SK-N-SH (cell line): Measurements from ENCODE around the gene GGT5. TPM values are rescaled to one million over a fixed set of nuclear protein-coding genes. Genes with fewer than 3 reads are reported as not detected.

Source experiments
- CTCF ChIA-PET: fragments of 300-600, 350-600 bp; formaldehyde crosslinking; extraction: SDS; loops from one replicate; lab custom pipeline; 2021; lab: Yijun Ruan, JAX
- POLR2A ChIA-PET: fragments of 350-600 bp; sonication (Branson Sonifier 250); formaldehyde crosslinking; extraction: SDS; loops from one replicate; lab custom pipeline; 2020; ENCODE audit warnings: antibody characterized with exemption, inconsistent platforms; lab: Yijun Ruan, JAX
- DNase-seq: peaks from one replicate; pipeline ENCODE4 v3.0.0; 2012
- H2AFZ ChIP-seq: fragments of 200-600 bp; sonication (generic); 2 replicates; pipeline ENCODE4 v1.8.1; 2016; ENCODE audit warnings: antibody characterized with exemption, mild to moderate bottlenecking, low read depth
- H3F3A ChIP-seq: fragments of 200-600 bp; sonication (generic); replicated peaks from 2 replicates; pipeline ENCODE3; 2016; ENCODE audit warnings: antibody characterized with exemption, mild to moderate bottlenecking; ENCODE audit not compliant: insufficient read depth
- H3K27ac ChIP-seq, 2 experiments: fragments of 200-500 bp in 1 of 2; fragments of 200-600 bp in 1 of 2; sonication (Bioruptor generic) in 1 of 2; sonication (generic), shearing (Covaris generic) in 1 of 2; 2 replicates each; pipeline versions ENCODE4 v1.5.1 to v1.6.1; 2014 to 2016; ENCODE audit warnings: low read depth in 2 of 2, inconsistent platforms in 1 of 2, low read length in 1 of 2, mild to moderate bottlenecking in 1 of 2, mixed read lengths in 1 of 2
- H3K27me3 ChIP-seq: fragments of 200-600 bp; sonication (generic), shearing (Covaris generic); 2 replicates; pipeline ENCODE4 v1.6.1; 2016; ENCODE audit warnings: mixed run types; ENCODE audit not compliant: insufficient read depth
- H3K36me3 ChIP-seq, 2 experiments: fragments of 200-500 bp in 1 of 2; fragments of 200-600 bp in 1 of 2; sonication (Bioruptor generic) in 1 of 2; sonication (generic) in 1 of 2; replicated peaks in 1 of 2; 2 replicates each; pipeline versions ENCODE3 to v1.5.1; 2014 to 2016; ENCODE audit warnings: low read length in 1 of 2, mild to moderate bottlenecking in 1 of 2; ENCODE audit not compliant: insufficient read depth in 2 of 2, control insufficient read depth in 1 of 2
- H3K4me1 ChIP-seq, 2 experiments: fragments of 200-500 bp in 1 of 2; fragments of 200-600 bp in 1 of 2; sonication (Bioruptor generic) in 1 of 2; sonication (generic), shearing (Covaris generic) in 1 of 2; 2 replicates each; pipeline versions ENCODE4 v1.5.1 to v1.6.1; 2014 to 2016; ENCODE audit warnings: low read depth in 1 of 2, low read length in 1 of 2, mixed run types in 1 of 2; ENCODE audit not compliant: insufficient read depth in 2 of 2, control insufficient read depth in 1 of 2
- H3K4me2 ChIP-seq: fragments of 200-600 bp; sonication (generic), shearing (Covaris generic); 2 replicates; pipeline ENCODE4 v1.6.1; 2017; ENCODE audit warnings: mixed run types
- H3K4me3 ChIP-seq, 2 experiments: fragments of 200-500 bp in 1 of 2; fragments of 200-600 bp in 1 of 2; sonication (Bioruptor generic) in 1 of 2; sonication (generic), shearing (Covaris generic) in 1 of 2; 2 replicates each; pipeline versions ENCODE4 v1.5.1 to v1.8.1; 2014 to 2016; ENCODE audit warnings: low read depth in 2 of 2, inconsistent platforms in 1 of 2, low read length in 1 of 2, mild to moderate bottlenecking in 1 of 2, mixed read lengths in 1 of 2, moderate library complexity in 1 of 2
- H3K79me2 ChIP-seq: fragments of 200-600 bp; sonication (generic); 2 replicates; pipeline ENCODE4 v1.8.1; 2017; ENCODE audit warnings: mild to moderate bottlenecking; ENCODE audit not compliant: insufficient read depth
- H3K9ac ChIP-seq: fragments of 200-600 bp; sonication (generic); 2 replicates; pipeline ENCODE4 v1.6.1; 2017; ENCODE audit warnings: mixed run types
- H3K9me2 ChIP-seq: fragments of 200-600 bp; sonication (generic); 2 replicates; pipeline ENCODE4 v1.6.1; 2017; ENCODE audit warnings: mixed run types
- H3K9me3 ChIP-seq: fragments of 200-600 bp; sonication (generic); 2 replicates; pipeline ENCODE4 v1.6.1; 2017; ENCODE audit warnings: mixed run types, mild to moderate bottlenecking, moderate library complexity
- H4K20me1 ChIP-seq: fragments of 200-600 bp; sonication (generic); 2 replicates; pipeline ENCODE4 v1.6.1; 2017; ENCODE audit warnings: mild to moderate bottlenecking, mixed run types; ENCODE audit not compliant: insufficient read depth
- CHD2 ChIP-seq: fragments of 150-350 bp; IDR thresholded peaks from 2 replicates; pipeline ENCODE4 v1.6.1; 2018; ENCODE audit warnings: low read length; ENCODE audit not compliant: partially characterized antibody
- ELF1 ChIP-seq: IDR thresholded peaks from 2 replicates; pipeline ENCODE4 v1.4.0; 2012
- EZH2phosphoT487 ChIP-seq: fragments of 200-600 bp; sonication (generic); IDR thresholded peaks from 2 replicates; pipeline ENCODE4 v1.6.1; 2017; ENCODE audit warnings: low read depth, mixed run types, mild to moderate bottlenecking, antibody characterized with exemption, moderate library complexity, borderline replicate concordance
- FOSL2 ChIP-seq: IDR thresholded peaks from 2 replicates; pipeline ENCODE4 v1.4.0; 2012; ENCODE audit warnings: low read depth, mild to moderate bottlenecking, moderate library complexity, borderline replicate concordance
- FOXJ3 ChIP-seq: sonication (generic); formaldehyde crosslinking; IDR thresholded peaks from 2 replicates; pipeline ENCODE4 v1.5.1; 2020; ENCODE audit warnings: mild to moderate bottlenecking, missing genetic modification reagents
- FOXM1 ChIP-seq: IDR thresholded peaks from 2 replicates; pipeline ENCODE4 v1.4.0; 2012; ENCODE audit warnings: low read depth, mild to moderate bottlenecking
- GATA2 ChIP-seq: sonication (generic); formaldehyde crosslinking; IDR thresholded peaks from 2 replicates; pipeline ENCODE4 v1.5.0; 2020; ENCODE audit warnings: mild to moderate bottlenecking, missing genetic modification reagents
- IRF3 ChIP-seq: fragments of 150-350 bp; IDR thresholded peaks from 2 replicates; pipeline ENCODE4 v1.6.1; 2016; ENCODE audit warnings: mild to moderate bottlenecking, low read depth, low read length
- MAX ChIP-seq: IDR thresholded peaks from 2 replicates; pipeline ENCODE4 v1.4.0; 2012; ENCODE audit warnings: low read depth
- MEF2A ChIP-seq: IDR thresholded peaks from 2 replicates; pipeline ENCODE4 v1.4.0; 2012; ENCODE audit warnings: low read depth, borderline replicate concordance
- MXI1 ChIP-seq: IDR thresholded peaks from 2 replicates; pipeline ENCODE4 v1.6.1; 2012; ENCODE audit warnings: mild to moderate bottlenecking, low read depth, low read length, improper control_type of control experiment
- NFIC ChIP-seq: IDR thresholded peaks from 2 replicates; pipeline ENCODE4 v1.4.0; 2012; ENCODE audit warnings: borderline replicate concordance
- NRF1 ChIP-seq: IDR thresholded peaks from 2 replicates; pipeline ENCODE4 v1.6.1; 2012; ENCODE audit warnings: low read depth, mild to moderate bottlenecking, low read length
- PBX3 ChIP-seq: IDR thresholded peaks from 2 replicates; pipeline ENCODE4; 2012
- POLR2AphosphoS5 ChIP-seq: IDR thresholded peaks from 2 replicates; pipeline ENCODE4 v1.6.1; 2012; ENCODE audit warnings: low read depth, low read length
- REST ChIP-seq: IDR thresholded peaks from 2 replicates; pipeline ENCODE4 v1.6.1; 2012; ENCODE audit warnings: mild to moderate bottlenecking, low read depth, low read length, moderate library complexity
- RFX5 ChIP-seq: IDR thresholded peaks from 2 replicates; pipeline ENCODE4 v1.6.1; 2012; ENCODE audit warnings: mild to moderate bottlenecking, improper control_type of control experiment, low read length
- RXRA ChIP-seq: IDR thresholded peaks from 2 replicates; pipeline ENCODE4 v1.4.0; 2012; ENCODE audit warnings: low read depth, mild to moderate bottlenecking, borderline replicate concordance
- SIN3A ChIP-seq: IDR thresholded peaks from 2 replicates; pipeline ENCODE4 v1.6.1; 2012; ENCODE audit warnings: low read depth, mild to moderate bottlenecking, low read length, moderate library complexity, borderline replicate concordance
- TAF1 ChIP-seq: IDR thresholded peaks from 2 replicates; pipeline ENCODE4 v1.6.1; 2012; ENCODE audit warnings: low read depth, mild to moderate bottlenecking, low read length, moderate library complexity, borderline replicate concordance
- USF2 ChIP-seq: fragments of 150-350 bp; IDR thresholded peaks from 2 replicates; pipeline ENCODE4 v1.6.1; 2017; ENCODE audit warnings: antibody characterized with exemption, low read length, low read depth, borderline replicate concordance
- WGBS: methylation state at CpG from one replicate; pipeline ENCODE4 v1.1.6; 2017; ENCODE audit warnings: low lambda C conversion rate; 5-methylcytosine and 5-hydroxymethylcytosine counted together
- polyA plus RNA-seq, 3 experiments: library from polyadenylated mRNA; depleted of rRNA; stranded (reverse); fragments of >200 nt; gene quantifications; 2 replicates each; pipeline ENCODE4 v1.2.3, GENCODE V29; 2012
- TF ChIP-seq, protein P1 (sequence below): IDR thresholded peaks from 2 replicates; pipeline ENCODE4 v1.4.0; 2012; ENCODE audit warnings: low read depth, borderline replicate concordance

Gene GGT5
- polyA plus RNA-seq, 1 of the 3 experiments (the other 2 are of a cell fraction): 4.6 TPM

GRCh38 chr22:24201681-24202614 lies 42.9 kb downstream of the GGT5 start:
- H2AFZ ChIP-seq: no peak overlapping the region
- no peaks in the 10 kb centered on the region for H3K27me3 ChIP-seq
- H3K9me2 ChIP-seq: no peaks in the 10 kb centered on the region
- H3K4me1 ChIP-seq: peaks cover 3 to 13% of the 10 kb centered on the region in 2 experiments; a peak in 3 of 4 replicates
- no peak overlapping the region for H3K4me3 ChIP-seq
- no peaks in the 10 kb centered on the region for H3K79me2 ChIP-seq
- H4K20me1 ChIP-seq: no peaks in the 10 kb centered on the region
- no peak overlapping the region for H3K4me2 ChIP-seq
- CTCF ChIA-PET: interaction anchor here (1.1 to 1.6 kb wide), 2 partner anchors 10 to 12 kb away, joined by 3 to 11 read pairs; no protein-coding TSS in a partner anchor
- H3K36me3 ChIP-seq: no peaks in the 10 kb centered on the region
- H3K9ac ChIP-seq: no peak overlapping the region
- 77% methylated on average over 26 of the region's 26 CpGs for WGBS
- POLR2A ChIA-PET: no interaction called here
- no peak overlapping the region for H3K27ac ChIP-seq
- DNase-seq: no peak
- H3K9me3 ChIP-seq: no peaks in the 10 kb centered on the region
- H3F3A ChIP-seq: peaks cover 25% of the 10 kb centered on the region
- TF ChIP-seq MAX (no peak), FOXM1 (no peak), CHD2 (no peak), REST (no peak), RXRA (no peak), MXI1 (no peak), ELF1 (no peak), TAF1 (no peak), MEF2A (no peak), USF2 (no peak), GATA2 (no peak), POLR2AphosphoS5 (no peak), NRF1 (no peak), SIN3A (no peak), FOSL2 (peak; percentile 51; the same call in 1 of the 2 replicates), RFX5 (no peak), PBX3 (peak; percentile 67), FOXJ3 (CRISPR knock-in tag) (no peak), EZH2phosphoT487 (no peak), IRF3 (no peak), NFIC (0 out of 2 replicates have a peak, but pooled peaks have one; percentile 27)
- TF ChIP-seq, protein P1, sequence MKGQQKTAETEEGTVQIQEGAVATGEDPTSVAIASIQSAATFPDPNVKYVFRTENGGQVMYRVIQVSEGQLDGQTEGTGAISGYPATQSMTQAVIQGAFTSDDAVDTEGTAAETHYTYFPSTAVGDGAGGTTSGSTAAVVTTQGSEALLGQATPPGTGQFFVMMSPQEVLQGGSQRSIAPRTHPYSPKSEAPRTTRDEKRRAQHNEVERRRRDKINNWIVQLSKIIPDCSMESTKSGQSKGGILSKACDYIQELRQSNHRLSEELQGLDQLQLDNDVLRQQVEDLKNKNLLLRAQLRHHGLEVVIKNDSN: no peak
